ENCODE measurements around the gene C19orf44.
A peak's percentile ranks its signal among the peaks of the same experiment; 100 is the strongest.
"Not testable (repeated sequence)": the region's sequence is repeated elsewhere in the genome, so short reads cannot be mapped to it uniquely, and the experiment has no call there.

The C19orf44 gene

GRCh38 chr19:16504271-16504670 is 8.1 kb downstream of the C19orf44 start:
- CTCF ChIA-PET, result no interaction called here
- DNase-seq (ENCODE audit: extremely low spot score), result no peak
- TF ChIP-seq NFRKB (IDR thresholded peaks at IDR 0.05) (no peak), FOXK2 (IDR thresholded peaks at IDR 0.05) (no peak), ZNF384 (IDR thresholded peaks at IDR 0.05) (no peak), BHLHE40 (IDR thresholded peaks at IDR 0.05; ENCODE audit: borderline replicate concordance) (no peak), HDGF (IDR thresholded peaks at IDR 0.05; ENCODE audit: borderline replicate concordance) (no peak)
- POLR2A ChIA-PET, result interaction anchor here (2.2 kb wide), 1 partner anchor 13 kb away, joined by 5 read pairs; no protein-coding TSS in a partner anchor

GRCh38 chr19:16506161-16506560 is 10.0 kb downstream of the C19orf44 start:
- CTCF ChIA-PET; DNase-seq (ENCODE audit: extremely low spot score); POLR2A ChIA-PET: not testable (repeated sequence)

GRCh38 chr19:16506961-16507360 is 10.8 kb downstream of the C19orf44 start:
- peak; percentile 9 for DNase-seq (ENCODE audit: extremely low spot score)
- POLR2A ChIA-PET, result no interaction called here
- CTCF ChIA-PET, result no interaction called here
- TF ChIP-seq LEF1 (IDR thresholded peaks at IDR 0.05; ENCODE audit: borderline replicate concordance), result no peak
- no peak for TF ChIP-seq L3MBTL2 (conservative IDR thresholded peaks at IDR 0.05)
- no peak for TF ChIP-seq TARDBP (IDR thresholded peaks at IDR 0.05)
- TF ChIP-seq HDGF (IDR thresholded peaks at IDR 0.05; ENCODE audit: borderline replicate concordance), result no peak
- TF ChIP-seq BHLHE40 (IDR thresholded peaks at IDR 0.05; ENCODE audit: borderline replicate concordance), result no peak
- no peak for TF ChIP-seq CTBP1 (IDR thresholded peaks at IDR 0.05; ENCODE audit: borderline replicate concordance)
- no peak for TF ChIP-seq NFRKB (IDR thresholded peaks at IDR 0.05)
- TF ChIP-seq SUZ12 (IDR thresholded peaks at IDR 0.05), result no peak

- ChIA-PET CTCF (interaction anchor here (1.0 kb wide), 1 partner anchor 16 kb away, joined by 5 read pairs; no protein-coding TSS in a partner anchor), POLR2A (interaction anchor here (1.6 kb wide), 1 partner anchor 10 kb away, joined by 4 read pairs; no protein-coding TSS in a partner anchor)
- TF ChIP-seq ZNF384 (IDR thresholded peaks at IDR 0.05) (no peak), NFRKB (IDR thresholded peaks at IDR 0.05) (no peak), SP1 (IDR thresholded peaks at IDR 0.05) (no peak), ELF4 (IDR thresholded peaks at IDR 0.05) (no peak), BHLHE40 (IDR thresholded peaks at IDR 0.05; ENCODE audit: borderline replicate concordance) (no peak)
Observed at GRCh38 chr19:16508546-16508945, 12.4 kb downstream of the C19orf44 start.

GRCh38 chr19:16509141-16510061 is 13.2 kb downstream of the C19orf44 start:
- CTCF ChIA-PET, result no interaction called here
- POLR2A ChIA-PET, result interaction anchor here (1.3 to 1.6 kb wide), 2 partner anchors 10 to 13 kb away, joined by 4 read pairs; partner anchors contain the start of genes C19orf44 and CALR3
- TF ChIP-seq TARDBP (IDR thresholded peaks at IDR 0.05) (no peak), SUZ12 (IDR thresholded peaks at IDR 0.05) (no peak), BHLHE40 (IDR thresholded peaks at IDR 0.05; ENCODE audit: borderline replicate concordance) (no peak), FOXK2 (IDR thresholded peaks at IDR 0.05) (no peak), FOXA1 (IDR thresholded peaks at IDR 0.05) (no peak), HDGF (IDR thresholded peaks at IDR 0.05; ENCODE audit: borderline replicate concordance) (no peak), ELF4 (IDR thresholded peaks at IDR 0.05) (no peak), NFRKB (IDR thresholded peaks at IDR 0.05) (no peak), LEF1 (IDR thresholded peaks at IDR 0.05; ENCODE audit: borderline replicate concordance) (no peak), CTBP1 (IDR thresholded peaks at IDR 0.05; ENCODE audit: borderline replicate concordance) (no peak), L3MBTL2 (conservative IDR thresholded peaks at IDR 0.05) (no peak)
- DNase-seq (ENCODE audit: extremely low spot score), result no peak

More at GRCh38 chr19:16508546-16508945, 12.4 kb downstream of the C19orf44 start:
- DNase-seq (ENCODE audit: extremely low spot score), result no peak

- CTCF ChIA-PET; POLR2A ChIA-PET; DNase-seq (ENCODE audit: extremely low spot score): not testable (repeated sequence)
Observed at GRCh38 chr19:16512611-16513010, 16.4 kb downstream of the C19orf44 start.

- CTCF ChIA-PET, result no interaction called here
- no peak for DNase-seq (ENCODE audit: extremely low spot score)
- POLR2A ChIA-PET, result no interaction called here
- TF ChIP-seq BHLHE40 (IDR thresholded peaks at IDR 0.05; ENCODE audit: borderline replicate concordance) (no peak), PKNOX1 (IDR thresholded peaks at IDR 0.05) (no peak), SUZ12 (IDR thresholded peaks at IDR 0.05) (no peak)
Observed at GRCh38 chr19:16514383-16515019, 18.3 kb downstream of the C19orf44 start.

GRCh38 chr19:16516381-16516780 is 20.2 kb downstream of the C19orf44 start:
- no peak for DNase-seq (ENCODE audit: extremely low spot score)
- TF ChIP-seq NFRKB (IDR thresholded peaks at IDR 0.05) (no peak), TARDBP (IDR thresholded peaks at IDR 0.05) (no peak), HDGF (IDR thresholded peaks at IDR 0.05; ENCODE audit: borderline replicate concordance) (no peak), ZNF384 (IDR thresholded peaks at IDR 0.05) (no peak), BHLHE40 (IDR thresholded peaks at IDR 0.05; ENCODE audit: borderline replicate concordance) (no peak), LEF1 (IDR thresholded peaks at IDR 0.05; ENCODE audit: borderline replicate concordance) (no peak), ELF4 (IDR thresholded peaks at IDR 0.05) (no peak), PKNOX1 (IDR thresholded peaks at IDR 0.05) (no peak), SP1 (IDR thresholded peaks at IDR 0.05) (no peak), FOXA1 (IDR thresholded peaks at IDR 0.05) (no peak), FOXK2 (IDR thresholded peaks at IDR 0.05) (no peak), L3MBTL2 (conservative IDR thresholded peaks at IDR 0.05) (no peak), ARNT (IDR thresholded peaks at IDR 0.05) (no peak)
- ChIA-PET CTCF (no interaction called here), POLR2A (no interaction called here)
